NCI-H345 (cell line): ENCODE measurements around the gene CD151.

Experiments
- DNase-seq: peaks from one replicate; lab custom pipeline; 2025; lab: John Stamatoyannopoulos, UW

The CD151 gene

DNA sequence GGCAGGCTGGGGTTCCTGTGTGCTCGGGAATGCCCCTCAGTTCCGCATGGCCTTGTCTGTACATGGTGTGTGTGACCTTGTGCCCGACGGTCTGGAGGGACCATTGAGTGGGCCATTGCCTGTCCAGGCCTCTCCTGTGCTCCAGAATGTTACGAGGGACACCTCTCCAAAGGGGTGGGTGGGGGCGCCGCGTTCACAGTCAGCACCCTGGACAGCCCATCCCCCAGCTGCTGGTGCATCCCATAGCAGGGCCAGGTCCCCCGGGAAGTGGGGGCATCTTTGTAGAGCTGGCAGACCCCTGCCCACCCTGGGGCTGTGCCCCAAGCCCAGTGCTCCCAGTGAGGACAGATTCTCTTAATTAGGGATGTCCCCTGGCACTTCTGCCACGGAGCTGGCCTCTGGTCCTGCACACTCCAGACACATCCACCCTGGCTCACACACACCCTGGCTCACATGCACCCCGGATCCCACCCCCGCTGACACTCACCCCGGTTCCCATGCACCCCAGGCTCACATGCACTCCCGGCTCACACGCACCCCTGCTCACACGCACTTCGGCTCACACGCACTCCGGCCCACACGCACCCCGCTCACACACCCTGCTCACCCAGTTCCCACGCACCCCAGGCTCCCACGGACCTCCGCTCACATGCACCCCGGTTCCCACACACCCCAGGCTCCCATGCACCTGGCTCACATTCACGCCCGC lies 25.5 kb downstream of the CD151 start:
- no peak for DNase-seq

DNA sequence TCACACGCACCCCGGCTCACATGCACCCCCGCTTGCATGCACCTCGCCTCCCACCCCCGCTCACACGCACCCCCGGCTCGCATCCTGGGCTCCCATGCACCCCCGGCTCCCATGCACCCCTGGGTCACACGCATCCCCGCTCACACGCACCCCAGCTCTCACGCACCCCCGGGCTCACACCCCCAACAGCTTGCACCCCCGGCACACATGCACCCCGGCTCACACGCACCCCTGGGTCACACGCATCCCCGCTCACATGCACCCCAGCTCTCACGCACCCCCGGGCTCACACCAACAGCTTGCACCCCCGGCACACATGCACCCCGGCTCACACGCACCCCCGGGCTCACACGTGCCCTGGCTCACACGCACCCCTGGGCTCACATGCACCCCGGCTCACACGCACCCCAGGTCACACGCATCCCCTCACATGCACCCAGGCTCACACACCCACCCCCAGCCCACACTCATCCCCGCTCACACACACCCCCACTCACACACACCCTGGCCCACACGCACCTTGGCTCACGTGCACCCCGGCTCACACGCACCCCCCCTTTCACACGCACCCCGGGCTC lies 26.1 kb downstream of the CD151 start:
- DNase-seq, result no peak

DNA sequence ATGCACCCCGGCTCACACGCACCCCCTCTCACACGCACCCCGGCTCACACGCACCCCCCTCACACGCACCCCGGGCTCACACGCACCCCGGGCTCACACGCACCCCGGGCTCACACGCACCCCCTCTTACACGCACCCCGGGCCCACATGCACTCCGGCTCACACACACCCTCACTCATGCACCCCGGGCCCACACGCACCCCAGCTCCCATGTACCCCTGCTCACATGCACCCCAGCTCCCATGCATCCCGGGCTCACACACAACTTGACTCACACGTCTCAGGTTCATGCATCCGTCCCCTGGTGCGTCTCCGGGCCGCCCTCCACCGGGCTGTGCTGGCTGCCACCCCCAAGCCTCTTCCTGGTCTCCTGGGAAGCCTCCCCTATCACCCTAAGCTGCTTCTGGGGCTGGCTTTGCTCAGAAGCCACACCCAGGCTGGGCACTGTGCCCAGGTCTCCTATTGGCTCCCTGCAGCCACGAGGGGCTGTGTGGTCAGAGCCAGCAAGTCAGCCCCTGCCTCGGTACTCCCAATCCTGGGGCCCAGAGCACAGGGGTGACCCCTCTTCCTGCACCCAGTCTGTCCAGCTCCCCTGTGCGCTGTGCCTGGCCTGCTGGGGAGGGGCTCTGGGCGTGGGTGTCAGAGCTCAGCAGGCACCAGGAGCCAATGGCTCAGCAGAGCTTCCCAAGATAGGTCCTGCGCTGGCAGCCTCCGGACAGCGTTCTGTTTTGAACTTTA lies 26.8 kb downstream of the CD151 start:
- DNase-seq, result peak; percentile 90

DNA sequence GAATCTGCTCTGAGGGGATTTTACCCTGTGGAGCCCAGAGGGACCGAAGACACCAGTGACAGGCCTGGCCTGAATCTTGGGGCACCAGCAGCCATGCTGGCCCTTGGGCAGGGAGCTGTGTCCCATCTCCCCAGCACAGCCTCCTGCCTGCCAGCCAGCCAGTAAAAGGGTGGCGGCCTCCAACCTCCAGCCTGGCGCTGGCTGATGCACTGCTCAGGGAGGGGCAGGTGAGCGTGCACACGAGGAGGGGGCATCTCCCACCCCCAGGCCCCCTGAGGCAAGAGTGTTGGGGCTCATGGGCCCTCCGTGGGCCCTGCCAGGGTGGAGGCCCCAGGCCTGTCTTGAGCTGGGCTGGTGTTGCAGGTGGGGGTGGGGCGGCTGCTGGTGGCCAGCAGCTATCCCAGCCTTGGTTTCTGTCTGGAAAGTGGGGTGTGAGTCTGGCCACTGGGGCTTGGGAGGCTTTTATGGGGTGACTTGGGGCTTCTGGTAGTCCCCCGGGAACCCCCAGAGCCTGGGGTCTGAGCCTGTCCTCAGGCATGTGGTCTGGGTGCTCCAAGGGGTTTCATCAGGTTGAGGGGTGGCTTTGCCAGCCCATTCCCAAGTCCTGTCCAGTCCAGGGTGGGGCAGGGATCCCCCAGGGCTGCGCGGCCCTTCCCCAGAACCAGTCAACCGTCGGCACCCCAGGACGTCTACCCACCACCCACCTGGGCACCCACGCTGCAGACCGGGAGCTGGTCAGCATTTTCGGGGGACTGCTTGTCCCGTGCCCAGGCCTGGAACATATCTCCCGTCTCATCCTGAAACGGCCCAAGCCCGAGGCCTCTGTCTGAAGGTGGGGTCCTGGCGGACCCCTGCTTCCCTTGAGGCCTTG lies 27.7 kb downstream of the CD151 start:
- no peak for DNase-seq

DNA sequence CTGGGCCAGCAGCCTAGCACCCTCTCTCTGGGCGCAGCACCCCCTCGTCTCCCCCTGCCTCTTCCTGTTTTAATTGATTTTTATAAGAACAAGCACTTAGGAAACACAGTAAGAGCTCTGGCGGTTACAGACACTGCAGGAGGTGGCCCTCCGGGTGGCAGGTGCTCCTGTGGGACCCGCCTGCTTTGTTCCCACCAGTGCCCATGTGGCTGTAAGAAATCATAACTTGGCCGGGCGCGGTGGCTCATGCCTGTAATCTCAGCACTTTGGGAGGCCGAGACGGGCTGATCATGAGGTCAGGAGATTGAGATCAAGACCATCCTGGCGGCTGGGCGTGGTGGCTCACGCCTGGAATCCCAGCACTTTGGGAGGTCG lies 28.3 kb downstream of the CD151 start:
- peak; percentile 75 for DNase-seq

DNA sequence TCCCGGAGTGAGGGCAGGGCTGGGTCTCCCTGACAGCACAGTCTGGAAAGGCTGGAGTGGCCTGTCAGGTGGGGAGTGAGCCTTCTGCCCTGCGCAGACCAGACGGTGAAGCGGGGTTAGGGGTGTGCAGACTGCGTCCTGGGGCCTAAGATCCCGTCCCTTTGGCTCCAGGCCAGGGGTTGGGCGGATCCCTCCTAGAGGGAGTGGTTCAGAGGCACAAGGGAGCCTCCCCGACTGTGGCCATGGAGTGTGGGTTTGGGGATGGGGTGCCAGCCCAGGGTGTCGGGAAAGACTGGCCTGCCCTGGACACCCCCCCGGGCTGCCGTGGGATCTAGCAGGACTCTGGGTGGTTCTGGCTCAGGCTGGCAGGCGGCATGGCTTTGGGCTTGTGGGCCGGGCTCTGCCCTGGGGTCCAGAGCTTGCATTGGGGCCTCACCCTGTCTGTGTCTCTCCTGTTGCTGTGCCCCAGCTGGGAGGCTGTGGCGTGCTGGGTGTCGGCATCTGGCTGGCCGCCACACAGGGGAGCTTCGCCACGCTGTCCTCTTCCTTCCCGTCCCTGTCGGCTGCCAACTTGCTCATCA lies 29.4 kb downstream of the CD151 start:
- peak; percentile 34 for DNase-seq

DNA sequence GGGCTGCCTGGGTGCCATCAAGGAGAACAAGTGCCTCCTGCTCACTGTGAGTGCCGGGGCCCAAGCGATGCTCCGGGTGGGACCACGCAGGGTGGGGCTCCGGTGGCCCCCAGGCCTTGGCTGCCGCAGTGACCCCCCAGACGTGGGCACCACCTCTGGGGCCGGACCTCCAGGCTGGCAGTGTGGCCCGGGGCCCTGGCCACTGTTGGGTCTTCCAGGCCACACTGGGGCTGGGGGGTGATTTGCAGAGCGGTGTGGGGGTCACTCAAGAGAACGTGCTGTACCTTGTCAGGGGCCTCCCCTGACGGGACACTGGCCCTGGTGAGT lies 29.9 kb downstream of the CD151 start:
- no peak for DNase-seq

DNA sequence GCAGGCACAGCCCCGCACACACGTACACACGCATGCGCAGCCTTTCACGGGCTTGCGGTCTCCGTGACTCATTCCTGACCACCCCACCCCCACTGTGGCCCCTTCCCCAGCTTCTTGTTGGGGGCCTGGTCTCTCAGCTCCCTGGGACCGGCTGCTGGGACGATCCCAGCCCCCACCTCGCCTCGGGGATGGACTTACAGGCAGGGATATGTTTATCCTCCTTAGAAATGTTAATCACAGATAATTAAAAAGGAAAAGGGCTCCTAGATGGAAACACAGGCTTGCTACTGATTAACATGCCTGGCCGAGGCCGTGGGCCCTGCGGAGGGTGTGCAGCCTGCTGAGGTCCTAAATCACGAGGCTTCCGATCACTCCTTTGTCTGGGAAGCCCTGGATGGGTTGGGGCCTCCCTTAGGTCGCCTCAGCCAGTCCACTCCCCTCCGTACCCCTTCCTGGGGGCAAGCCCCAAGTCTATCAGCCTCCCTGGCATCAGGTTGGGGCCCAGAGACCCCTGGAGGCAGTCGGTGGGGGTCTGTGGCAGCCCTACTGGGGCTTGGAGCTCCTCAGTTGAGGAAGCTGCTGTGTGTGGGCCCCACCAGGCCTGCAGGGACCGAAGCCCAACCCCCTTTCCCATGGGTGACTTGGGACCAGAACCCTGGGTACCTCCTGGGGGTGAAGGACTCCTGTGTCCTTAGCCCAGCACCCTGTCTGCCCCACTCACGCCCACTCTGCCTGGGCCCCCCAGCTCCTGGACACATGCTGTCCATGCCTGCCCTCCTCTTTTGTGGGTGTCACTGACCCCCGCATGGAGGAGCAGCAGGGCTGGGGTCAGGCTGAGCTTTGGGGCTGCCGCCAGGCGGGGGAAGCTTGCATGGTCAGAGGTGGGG lies 30.5 kb downstream of the CD151 start:
- no peak for DNase-seq

DNA sequence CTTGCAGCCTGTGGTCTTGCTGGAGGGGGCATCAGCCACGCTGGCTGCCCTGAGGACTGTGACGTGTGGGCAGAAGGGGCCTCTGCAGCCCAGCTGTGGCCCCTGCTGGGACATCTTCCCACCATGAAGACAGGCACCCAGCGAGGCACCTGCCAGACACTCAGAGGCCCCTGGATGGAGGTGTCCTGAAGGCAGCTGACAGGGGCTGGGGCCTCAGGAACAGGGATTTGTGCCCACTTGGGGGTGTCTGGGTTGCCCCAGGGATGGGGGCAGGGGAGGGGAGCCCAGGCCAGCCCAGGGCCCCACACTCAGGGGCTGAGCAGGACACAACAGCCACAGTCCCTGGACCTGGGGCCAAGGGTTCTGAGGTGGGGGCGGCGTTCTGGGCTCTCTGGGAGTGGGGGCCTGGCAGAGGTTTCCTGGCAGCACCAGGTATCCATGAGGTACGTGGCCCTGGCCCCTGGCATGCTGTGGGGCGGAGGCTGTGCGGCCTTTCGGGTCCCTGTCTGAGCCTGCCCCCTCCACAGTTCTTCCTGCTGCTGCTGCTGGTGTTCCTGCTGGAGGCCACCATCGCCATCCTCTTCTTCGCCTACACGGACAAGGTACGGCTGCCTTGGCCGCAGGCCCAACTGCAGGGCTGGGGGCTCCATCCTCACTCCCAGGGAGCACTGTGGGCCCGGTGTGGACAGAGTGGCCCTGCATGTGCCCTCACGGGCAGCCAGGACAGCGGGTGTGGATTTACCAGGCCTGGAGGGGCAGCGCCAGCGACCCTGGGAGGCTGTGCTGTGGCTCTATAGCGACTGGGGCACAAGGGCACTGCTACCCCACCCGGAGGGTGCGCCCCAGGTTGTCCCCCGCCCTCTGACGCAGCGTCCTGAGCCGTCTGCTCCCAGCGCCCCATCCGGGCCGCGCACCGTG lies 31.4 kb downstream of the CD151 start:
- no peak for DNase-seq

DNA sequence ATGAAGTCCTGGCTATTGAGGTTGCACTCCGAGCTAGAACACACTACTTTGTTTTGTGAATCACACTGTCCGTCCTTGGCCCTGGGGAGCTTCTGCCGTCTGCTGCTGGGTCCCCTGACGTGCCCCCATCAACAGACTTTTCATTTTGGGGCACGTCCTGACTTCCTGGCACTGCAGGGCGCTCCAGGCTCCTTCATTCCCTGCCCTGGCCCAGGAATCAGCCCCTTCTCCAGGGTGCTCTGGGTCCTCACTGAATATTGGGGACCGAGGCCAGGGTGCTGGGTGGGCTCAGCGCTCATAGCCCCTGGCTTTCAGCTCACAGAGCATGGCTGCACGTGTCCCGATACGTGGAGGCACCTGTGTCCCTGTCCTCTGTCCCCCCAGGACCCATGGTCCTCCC lies 32.1 kb downstream of the CD151 start:
- DNase-seq, result no peak

DNA sequence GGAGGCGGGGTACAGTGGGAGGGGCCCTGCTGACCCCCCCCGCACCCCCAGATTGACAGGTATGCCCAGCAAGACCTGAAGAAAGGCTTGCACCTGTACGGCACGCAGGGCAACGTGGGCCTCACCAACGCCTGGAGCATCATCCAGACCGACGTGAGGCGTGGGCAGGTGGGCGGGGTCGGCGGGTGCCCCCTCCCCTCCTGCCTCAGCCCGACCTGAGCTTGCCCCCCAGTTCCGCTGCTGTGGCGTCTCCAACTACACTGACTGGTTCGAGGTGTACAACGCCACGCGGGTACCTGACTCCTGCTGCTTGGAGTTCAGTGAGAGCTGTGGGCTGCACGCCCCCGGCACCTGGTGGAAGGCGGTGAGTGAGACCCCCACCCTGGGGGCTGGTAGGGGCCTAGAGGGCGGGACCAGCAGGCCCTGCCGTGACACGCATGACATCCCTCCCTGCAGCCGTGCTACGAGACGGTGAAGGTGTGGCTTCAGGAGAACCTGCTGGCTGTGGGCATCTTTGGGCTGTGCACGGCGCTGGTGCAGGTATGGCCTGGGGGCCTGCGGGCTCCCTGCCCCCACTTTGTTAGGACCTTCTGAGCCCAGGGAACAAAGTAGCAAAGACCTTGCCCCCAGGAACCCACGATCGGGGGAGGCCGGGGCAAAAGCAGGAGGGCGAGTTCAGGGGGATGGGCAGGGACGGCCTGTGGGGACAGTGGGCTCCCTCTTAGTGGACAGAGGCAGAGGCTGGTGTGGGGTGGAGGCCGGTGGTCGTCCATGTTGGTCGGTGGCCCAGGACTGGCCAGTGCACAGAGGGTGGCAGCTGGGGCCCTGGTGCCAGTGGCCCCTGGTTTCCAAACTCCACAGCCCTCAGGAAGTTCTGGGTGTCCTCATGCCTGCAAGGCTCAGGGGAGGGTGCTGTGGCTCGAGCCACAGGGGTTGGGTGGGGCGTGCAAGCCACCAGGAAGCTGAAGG lies 33.0 kb downstream of the CD151 start:
- DNase-seq, result no peak

DNA sequence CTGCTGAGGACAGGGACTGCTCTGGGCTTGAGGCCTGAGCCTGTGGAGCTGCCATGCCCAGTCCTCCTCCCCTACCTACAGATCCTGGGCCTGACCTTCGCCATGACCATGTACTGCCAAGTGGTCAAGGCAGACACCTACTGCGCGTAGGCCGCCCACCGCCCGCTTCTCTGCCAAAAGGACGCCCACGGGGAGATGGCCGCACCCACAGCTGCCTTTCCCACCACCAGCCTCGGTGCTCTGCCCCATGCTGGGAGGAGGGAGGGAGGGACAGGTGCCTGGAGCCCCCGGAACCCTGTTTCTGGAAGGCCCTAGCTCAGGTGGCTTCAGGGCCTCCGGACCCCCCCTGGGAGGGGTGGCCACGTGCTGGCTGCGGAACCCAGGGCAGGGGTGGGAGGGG lies 33.7 kb downstream of the CD151 start:
- DNase-seq, result no peak

DNA sequence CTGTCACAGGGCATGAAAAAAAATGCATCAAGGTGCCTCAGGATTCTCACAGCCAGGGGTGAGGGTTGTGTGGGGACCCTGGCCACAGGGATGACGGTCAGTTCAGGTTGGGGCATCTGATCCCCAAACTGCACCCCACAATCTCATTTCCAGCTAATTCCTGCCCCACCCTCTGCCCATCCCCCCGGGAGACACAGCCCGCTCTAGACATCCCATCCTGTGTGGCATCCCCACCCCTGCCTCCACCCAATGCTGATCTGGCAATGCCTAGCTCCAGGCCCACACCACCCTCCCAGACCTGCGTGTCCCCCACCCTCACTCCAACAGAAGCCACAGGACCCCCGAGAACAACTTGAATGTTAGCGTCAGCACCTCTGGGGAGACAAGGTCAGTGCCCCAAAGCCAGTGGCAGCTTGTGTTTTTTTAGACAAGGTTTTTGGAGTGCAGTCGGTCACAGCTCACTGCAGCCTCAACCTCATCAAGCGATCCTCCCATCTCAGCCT lies 35.2 kb downstream of the CD151 start:
- no peak for DNase-seq

DNA sequence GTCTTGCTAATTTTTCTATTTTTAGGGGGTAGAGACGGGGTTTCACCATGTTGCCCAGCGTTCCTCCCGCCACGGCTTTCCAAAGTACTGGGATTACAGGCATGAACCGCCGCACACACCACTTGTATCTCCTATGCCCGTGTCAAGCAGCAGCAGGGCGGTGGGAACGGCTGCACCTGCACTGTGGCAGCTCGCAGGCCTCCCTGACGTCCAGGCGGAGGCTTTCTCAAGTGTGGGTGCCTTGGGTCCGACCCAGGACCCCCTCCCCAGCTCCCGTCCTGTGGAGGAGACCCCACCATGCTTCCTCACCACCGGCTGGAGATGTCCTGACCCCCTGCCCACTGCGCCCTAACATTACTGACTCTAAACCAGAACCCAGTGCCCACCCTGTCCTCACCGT lies 35.6 kb downstream of the CD151 start:
- no peak for DNase-seq

DNA sequence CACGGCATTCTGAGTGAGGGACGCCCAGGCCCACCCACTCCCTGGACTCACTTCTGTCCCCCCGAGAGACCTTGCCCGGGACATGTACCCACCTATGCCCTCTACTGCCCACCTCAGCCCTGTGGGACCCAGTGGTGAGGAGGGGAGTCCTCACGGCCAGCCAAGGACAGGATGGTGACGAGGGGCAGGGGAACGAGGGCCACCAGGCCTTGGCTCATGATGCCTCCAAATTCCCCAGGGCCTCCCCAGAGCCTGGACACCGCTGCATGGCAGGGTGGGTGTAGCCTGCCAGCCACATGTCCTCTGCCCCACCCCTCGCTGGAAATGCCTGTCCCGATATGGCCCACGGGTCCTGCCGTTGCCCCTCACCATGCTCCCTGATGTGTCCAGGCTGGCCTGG lies 36.0 kb downstream of the CD151 start:
- no peak for DNase-seq

DNA sequence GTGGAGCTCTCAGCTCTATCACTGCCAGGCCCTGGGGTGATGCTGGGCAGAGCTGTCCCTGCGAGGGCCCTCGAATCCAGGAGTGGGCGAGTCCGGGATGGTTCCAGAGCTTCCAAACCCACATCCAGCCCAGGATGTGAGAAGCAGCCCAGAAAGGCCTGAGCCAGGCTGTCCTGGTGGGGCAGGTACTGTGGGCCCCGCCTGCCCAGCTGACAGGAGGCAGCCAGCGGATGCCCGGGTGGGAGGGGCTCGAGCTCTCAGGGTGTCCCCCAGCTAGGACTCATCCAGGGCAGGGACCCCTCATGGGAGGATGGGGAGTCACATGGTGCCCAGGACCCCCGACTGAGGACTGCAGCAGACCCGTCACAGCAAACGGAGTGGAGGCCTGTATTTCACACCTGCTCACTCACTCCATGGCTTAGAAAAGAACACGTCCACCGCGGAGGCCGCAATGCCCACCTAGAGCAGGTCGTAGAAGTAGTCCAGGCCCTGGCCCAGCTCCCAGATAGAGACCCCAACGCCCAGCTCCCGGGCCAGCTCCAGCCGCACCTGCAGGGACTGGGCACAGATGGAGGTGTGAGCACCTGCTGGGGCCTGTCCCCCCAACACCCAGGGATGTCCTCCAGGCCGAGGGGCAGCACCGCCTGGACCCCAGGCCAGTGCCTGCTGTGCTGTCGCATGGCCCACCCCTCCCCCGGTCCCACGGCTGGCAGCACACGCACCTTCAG lies 36.8 kb downstream of the CD151 start:
- DNase-seq, result no peak

DNA sequence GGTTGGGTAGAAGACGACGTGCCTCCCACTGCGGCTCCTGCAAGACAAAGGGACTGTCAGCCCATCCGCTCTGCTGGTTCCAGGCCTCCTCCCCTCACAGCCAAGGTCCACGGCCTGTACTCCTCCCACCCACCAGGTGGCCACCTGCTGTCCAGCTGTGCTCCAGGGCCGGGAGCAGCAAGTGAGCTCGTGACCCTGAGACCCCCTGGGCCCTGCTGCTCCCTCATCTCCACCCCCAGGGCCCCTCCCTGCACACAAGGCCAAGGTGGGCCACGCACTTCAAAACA lies 37.3 kb downstream of the CD151 start:
- no peak for DNase-seq

DNA sequence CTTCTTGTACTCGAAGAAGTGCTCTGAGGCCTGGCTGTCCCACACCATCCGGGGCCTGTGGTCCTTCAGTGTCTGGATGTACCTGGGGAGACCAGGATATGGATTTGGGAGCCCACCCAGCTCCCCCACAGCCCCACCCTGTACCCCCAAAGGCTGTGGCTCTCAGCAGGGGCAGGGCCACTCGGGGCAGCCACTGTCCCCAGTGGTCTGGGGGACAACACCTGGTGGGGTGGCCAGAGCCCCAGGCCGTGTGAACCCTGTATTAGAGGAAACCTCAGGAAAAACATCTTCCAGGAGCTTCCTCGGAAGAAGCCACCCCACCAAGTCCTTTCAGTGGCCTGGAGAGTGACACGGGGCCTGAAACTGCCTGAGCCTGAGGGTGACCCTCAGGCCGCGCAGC lies 37.7 kb downstream of the CD151 start:
- DNase-seq, result no peak
